Measurements from ENCODE around the gene TMEM86A. TPM values are rescaled to one million over a fixed set of nuclear protein-coding genes. Genes with fewer than 3 reads are reported as not detected.

Gene TMEM86A
- total and polyA plus RNA-seq, 2 of the 4 experiments (the other 2 are of a cell fraction) = 0.31 to 0.36 TPM

DNA sequence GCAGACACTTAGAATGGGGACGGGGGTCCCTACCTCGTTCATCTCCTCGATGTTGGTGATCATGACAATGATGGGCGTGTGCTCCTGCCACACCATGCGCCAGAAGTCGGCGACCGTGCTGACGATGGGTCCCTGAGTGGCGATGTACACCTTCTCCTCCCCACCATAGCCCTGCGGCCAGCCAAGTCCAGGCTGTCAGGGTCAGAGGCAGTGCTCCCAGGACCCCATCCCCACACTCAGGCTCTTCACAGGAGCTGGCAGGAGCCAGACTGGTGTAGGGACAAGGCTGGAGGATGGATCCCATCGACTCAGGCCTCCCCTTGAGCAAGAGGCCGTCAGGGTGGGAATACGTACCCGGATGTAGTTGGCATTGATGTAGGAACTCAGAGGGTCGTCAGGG, 34.6 kb downstream of the TMEM86A start:
- in situ Hi-C loops (cut with MboI; ENCODE audit: low sequenced_read_pairs) = loop anchor here (25.0 kb wide), 1 partner anchor 196 kb away; the partner anchor contains the start of gene TSG101

More for the DNA sequence above, 34.6 kb downstream of the TMEM86A start:
- Histone ChIP-seq H2AK9ac (replicated peaks; ENCODE audit: low read depth, low read length, poor library complexity) (no peak overlapping the region), H3K4me1 (ENCODE audit: control insufficient read depth, insufficient read depth, low read length) (no peaks in the 10 kb centered on the region), H3K18ac (ENCODE audit: low read depth, low read length) (no peak overlapping the region), H3K4me2 (ENCODE audit: low read depth, low read length) (no peak overlapping the region), H4K8ac (ENCODE audit: low read depth in 2 of 2, low read length in 2 of 2) (no peak overlapping the region), H2BK5ac (ENCODE audit: low read depth, low read length, poor library complexity, severe bottlenecking) (no peak overlapping the region), H3K9me3 (ENCODE audit: control insufficient read depth, insufficient read depth, low read length) (no peaks in the 10 kb centered on the region), H3K56ac (ENCODE audit: extremely low read depth, insufficient read depth, low read length) (no peak overlapping the region), H2BK120ac (ENCODE audit: low read depth, low read length) (no peak overlapping the region), H2AFZ (replicated peaks; ENCODE audit: low read length, poor library complexity) (no peak overlapping the region), H2BK20ac (ENCODE audit: low read depth, low read length) (no peak overlapping the region), H3K9me1 (ENCODE audit: insufficient read depth, low read length) (no peaks in the 10 kb centered on the region), H3K4me3 (ENCODE audit: insufficient read depth, low read depth, low read length) (no peak overlapping the region), H4K20me1 (ENCODE audit: insufficient read depth, low read length) (no peaks in the 10 kb centered on the region), H4K5ac (ENCODE audit: low read depth, low read length) (no peak overlapping the region), H4K91ac (ENCODE audit: insufficient read depth, low read depth, low read length) (no peak overlapping the region), H2AK5ac (ENCODE audit: low read depth, low read length) (no peak overlapping the region), H3K4ac (ENCODE audit: low read depth, low read length) (no peak overlapping the region), H3K23ac (ENCODE audit: low read depth, low read length) (no peak overlapping the region), H2BK15ac (ENCODE audit: low read depth, low read length) (no peak overlapping the region), H3K14ac (replicated peaks; ENCODE audit: low read depth, low read length) (no peak overlapping the region), H3K27me3 (ENCODE audit: control insufficient read depth, insufficient read depth, low read length) (peaks cover 11% of the 10 kb centered on the region), H3K9ac (ENCODE audit: low read depth, low read length) (no peak overlapping the region), H3K79me1 (ENCODE audit: low read depth in 1 of 2, low read length in 2 of 2) (no peaks in the 10 kb centered on the region), H3K27ac (ENCODE audit: insufficient read depth, low read length) (no peak overlapping the region), H3K36me3 (ENCODE audit: control insufficient read depth, insufficient read depth, low read length) (no peaks in the 10 kb centered on the region)
- TF ChIP-seq MAZ (IDR thresholded peaks at IDR 0.05; ENCODE audit: borderline replicate concordance, low read depth, low read length) (no peak), SMC3 (IDR thresholded peaks at IDR 0.05; ENCODE audit: low read depth, low read length) (no peak), POLR2A (IDR thresholded peaks at IDR 0.05; ENCODE audit: low read depth, low read length) (no peak), NFE2L2 (IDR thresholded peaks at IDR 0.05; ENCODE audit: low read depth, low read length) (no peak), MAFK (IDR thresholded peaks at IDR 0.05; ENCODE audit: low read depth, low read length) (no peak), BHLHE40 (IDR thresholded peaks at IDR 0.05; ENCODE audit: low read depth, low read length) (no peak), RFX5 (IDR thresholded peaks at IDR 0.05; ENCODE audit: low read depth, low read length) (no peak), CHD1 (IDR thresholded peaks at IDR 0.05; ENCODE audit: low read depth, low read length) (no peak), FOS (IDR thresholded peaks at IDR 0.05; ENCODE audit: low read depth, low read length) (no peak)
- TF ChIP-seq, protein P1, sequence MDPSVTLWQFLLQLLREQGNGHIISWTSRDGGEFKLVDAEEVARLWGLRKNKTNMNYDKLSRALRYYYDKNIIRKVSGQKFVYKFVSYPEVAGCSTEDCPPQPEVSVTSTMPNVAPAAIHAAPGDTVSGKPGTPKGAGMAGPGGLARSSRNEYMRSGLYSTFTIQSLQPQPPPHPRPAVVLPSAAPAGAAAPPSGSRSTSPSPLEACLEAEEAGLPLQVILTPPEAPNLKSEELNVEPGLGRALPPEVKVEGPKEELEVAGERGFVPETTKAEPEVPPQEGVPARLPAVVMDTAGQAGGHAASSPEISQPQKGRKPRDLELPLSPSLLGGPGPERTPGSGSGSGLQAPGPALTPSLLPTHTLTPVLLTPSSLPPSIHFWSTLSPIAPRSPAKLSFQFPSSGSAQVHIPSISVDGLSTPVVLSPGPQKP (IDR thresholded peaks at IDR 0.05; ENCODE audit: borderline replicate concordance, low read depth, low read length) = no peak
- TF ChIP-seq, protein P2, sequence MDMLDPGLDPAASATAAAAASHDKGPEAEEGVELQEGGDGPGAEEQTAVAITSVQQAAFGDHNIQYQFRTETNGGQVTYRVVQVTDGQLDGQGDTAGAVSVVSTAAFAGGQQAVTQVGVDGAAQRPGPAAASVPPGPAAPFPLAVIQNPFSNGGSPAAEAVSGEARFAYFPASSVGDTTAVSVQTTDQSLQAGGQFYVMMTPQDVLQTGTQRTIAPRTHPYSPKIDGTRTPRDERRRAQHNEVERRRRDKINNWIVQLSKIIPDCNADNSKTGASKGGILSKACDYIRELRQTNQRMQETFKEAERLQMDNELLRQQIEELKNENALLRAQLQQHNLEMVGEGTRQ (IDR thresholded peaks at IDR 0.05; ENCODE audit: low read depth, low read length) = no peak
- TF ChIP-seq, protein P3, sequence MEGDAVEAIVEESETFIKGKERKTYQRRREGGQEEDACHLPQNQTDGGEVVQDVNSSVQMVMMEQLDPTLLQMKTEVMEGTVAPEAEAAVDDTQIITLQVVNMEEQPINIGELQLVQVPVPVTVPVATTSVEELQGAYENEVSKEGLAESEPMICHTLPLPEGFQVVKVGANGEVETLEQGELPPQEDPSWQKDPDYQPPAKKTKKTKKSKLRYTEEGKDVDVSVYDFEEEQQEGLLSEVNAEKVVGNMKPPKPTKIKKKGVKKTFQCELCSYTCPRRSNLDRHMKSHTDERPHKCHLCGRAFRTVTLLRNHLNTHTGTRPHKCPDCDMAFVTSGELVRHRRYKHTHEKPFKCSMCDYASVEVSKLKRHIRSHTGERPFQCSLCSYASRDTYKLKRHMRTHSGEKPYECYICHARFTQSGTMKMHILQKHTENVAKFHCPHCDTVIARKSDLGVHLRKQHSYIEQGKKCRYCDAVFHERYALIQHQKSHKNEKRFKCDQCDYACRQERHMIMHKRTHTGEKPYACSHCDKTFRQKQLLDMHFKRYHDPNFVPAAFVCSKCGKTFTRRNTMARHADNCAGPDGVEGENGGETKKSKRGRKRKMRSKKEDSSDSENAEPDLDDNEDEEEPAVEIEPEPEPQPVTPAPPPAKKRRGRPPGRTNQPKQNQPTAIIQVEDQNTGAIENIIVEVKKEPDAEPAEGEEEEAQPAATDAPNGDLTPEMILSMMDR (conservative IDR thresholded peaks at IDR 0.05; ENCODE audit: low read depth, low read length) = no peak
- no peak for ATAC-seq (ENCODE audit: low read depth)
- intact Hi-C loops (cut with micrococcal nuclease) = loop anchor here (2.0 to 5.0 kb wide), 3 partner anchors 144 to 491 kb away; partner anchors contain the start of gene UEVLD
- POLR2A ChIA-PET (ENCODE audit: unreplicated experiment) = no interaction called here
- CTCF ChIA-PET = interaction anchor here (1.5 to 2.0 kb wide), 2 partner anchors 12 to 33 kb away, joined by 5 read pairs; no protein-coding TSS in a partner anchor
- WGBS, 2 experiments (ENCODE audit: extremely low coverage in 2 of 2, insufficient read length in 1 of 2) = 40% methylated on average over 1 of the region's 16 CpGs; no CpG with 5 or more reads in 1 of the 2 experiments
- dilution Hi-C loops (cut with HindIII; ENCODE audit: low sequenced_read_pairs, unreplicated experiment) = no loop called here
- BruUV-seq (replicated peaks) = no TSS peak
- no peak for DNase-seq

All from IMR-90 (cell line).